HepG2 (cell line): Measurements from ENCODE around the gene ZMYND10. TPM values are rescaled to one million over a fixed set of nuclear protein-coding genes. Genes with fewer than 3 reads are reported as not detected.
A peak's percentile ranks its signal among the peaks of the same experiment; 100 is the strongest.

Source experiments
- JUN ChIP-seq: sonication (generic); formaldehyde crosslinking; IDR thresholded peaks from 2 replicates; pipeline ENCODE4 v1.4.0; 2020; ENCODE audit warnings: mild to moderate bottlenecking, missing genetic modification reagents
- KMT2A ChIP-seq: sonication (generic); formaldehyde crosslinking; IDR thresholded peaks from 2 replicates; pipeline ENCODE4 v1.4.0; 2020; ENCODE audit warnings: missing genetic modification reagents
- MBD4 ChIP-seq: IDR thresholded peaks from 2 replicates; pipeline ENCODE4 v1.6.1; 2012; ENCODE audit warnings: low read length, inconsistent platforms, borderline replicate concordance
- NAIF1 ChIP-seq: sonication (generic); formaldehyde crosslinking; IDR thresholded peaks from 2 replicates; pipeline ENCODE4 v1.5.0; 2020; ENCODE audit warnings: mild to moderate bottlenecking, missing genetic modification reagents, borderline replicate concordance
- TAF1 ChIP-seq: sonication (generic); formaldehyde crosslinking; IDR thresholded peaks from 2 replicates; pipeline ENCODE4 v1.4.0; 2020; ENCODE audit warnings: missing genetic modification reagents
- XRCC5 ChIP-seq: fragments of 200-400 bp; formaldehyde crosslinking; optimal IDR thresholded peaks from 2 replicates; pipeline ENCODE3; 2017; ENCODE audit warnings: mild to moderate bottlenecking, low read length
- ZNF143 ChIP-seq: sonication (generic); formaldehyde crosslinking; IDR thresholded peaks from 2 replicates; pipeline ENCODE4 v1.4.0; 2020; ENCODE audit warnings: missing genetic modification reagents
- ZNF780A ChIP-seq: sonication (generic); formaldehyde crosslinking; IDR thresholded peaks from 2 replicates; pipeline ENCODE4 v1.8.0; 2022; ENCODE audit warnings: mild to moderate bottlenecking, missing genetic modification reagents, moderate library complexity
- ZNF850 ChIP-seq: sonication (generic); formaldehyde crosslinking; conservative IDR thresholded peaks from 2 replicates; pipeline ENCODE4 v1.9.0; 2021; ENCODE audit warnings: mild to moderate bottlenecking, missing genetic modification reagents
- polyA plus RNA-seq, 8 experiments: library from polyadenylated mRNA; depleted of rRNA in 3 of 8; stranded (reverse) in 7 of 8; unstranded in 1 of 8; fragments of >200 nt; fragmentation: Illumina TruSeq in 4 of 8; extraction: Trizol in 4 of 8; gene quantifications; 2 replicates each; pipeline versions ENCODE4 v1.2.1 to v1.2.3, GENCODE V29; 2011 to 2016; ENCODE audit warnings: low read depth in 4 of 8, missing spikeins in 1 of 8, mixed read lengths in 1 of 8; ENCODE audit not compliant: insufficient read depth in 1 of 8
- total RNA-seq, 5 experiments: library from RNA; depleted of rRNA; stranded (reverse); fragments of >200 nt; fragmentation: Illumina TruSeq; extraction: Trizol; gene quantifications; 2 replicates each; pipeline ENCODE4 v1.2.3, GENCODE V29; 2016; ENCODE audit warnings: low read depth in 1 of 5
- TF ChIP-seq, protein P1 (sequence below): sonication (generic); formaldehyde crosslinking; IDR thresholded peaks from one replicate; pipeline ENCODE4 v1.5.1; 2020; ENCODE audit warnings: mild to moderate bottlenecking, missing genetic modification reagents; ENCODE audit errors: not compliant biosample characterization
- TF ChIP-seq, protein P2 (sequence below): sonication (generic); formaldehyde crosslinking; IDR thresholded peaks from 2 replicates; pipeline ENCODE4 v1.8.0; 2022; ENCODE audit warnings: low read depth, missing genetic modification reagents
- TF ChIP-seq, protein P3 (sequence below): sonication (generic); formaldehyde crosslinking; IDR thresholded peaks from 2 replicates; pipeline ENCODE4 v1.4.0; 2020; ENCODE audit warnings: mild to moderate bottlenecking, missing genetic modification reagents, borderline replicate concordance

Gene ZMYND10
- total and polyA plus RNA-seq, 2 of the 13 experiments (the other 11 are each of a cell fraction or from before 2014, with no cell fraction given), result 0.60 to 0.74 TPM

DNA sequence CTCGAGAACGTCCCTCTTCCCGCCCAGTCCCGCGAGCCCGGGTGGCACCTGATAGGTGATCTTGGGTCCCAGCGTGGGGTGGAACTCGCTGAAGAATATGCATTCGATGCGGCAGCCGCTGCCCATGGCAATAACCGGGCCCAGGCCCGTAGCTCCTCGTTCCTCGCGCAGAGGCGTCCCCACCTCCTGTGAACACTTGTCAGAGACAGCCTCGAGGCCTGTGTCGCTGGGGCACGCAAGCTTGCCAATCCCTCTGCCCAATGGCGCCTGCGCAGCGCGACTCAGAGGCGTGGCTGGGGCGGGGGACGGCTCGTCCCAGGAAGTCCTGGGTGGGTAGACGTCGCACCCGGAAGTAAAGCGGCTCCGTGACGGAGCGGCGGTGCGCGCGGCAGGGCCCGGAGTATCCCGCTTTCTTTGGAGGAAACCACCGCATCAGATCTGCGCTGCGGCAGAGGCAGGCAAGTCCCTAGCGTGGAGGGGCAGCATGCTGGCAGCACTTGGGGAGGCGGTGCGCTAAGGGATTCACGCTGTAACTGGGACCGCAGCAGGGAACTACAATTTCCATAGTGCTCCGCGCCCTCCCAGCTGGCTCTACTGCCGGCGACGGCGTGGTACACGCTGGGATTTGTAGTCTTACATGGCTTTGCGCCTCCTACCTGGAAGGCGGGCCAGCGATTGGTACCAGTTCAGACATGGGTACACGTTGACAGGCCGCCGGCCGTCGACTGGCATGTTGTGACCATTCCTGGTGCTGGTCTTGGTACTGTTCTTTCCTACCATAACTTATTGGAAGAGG lies 5.2 kb upstream of the ZMYND10 start, which contains the start of the genes CYB561D2 and NPRL2 (continued):
- TF ChIP-seq, protein P1, sequence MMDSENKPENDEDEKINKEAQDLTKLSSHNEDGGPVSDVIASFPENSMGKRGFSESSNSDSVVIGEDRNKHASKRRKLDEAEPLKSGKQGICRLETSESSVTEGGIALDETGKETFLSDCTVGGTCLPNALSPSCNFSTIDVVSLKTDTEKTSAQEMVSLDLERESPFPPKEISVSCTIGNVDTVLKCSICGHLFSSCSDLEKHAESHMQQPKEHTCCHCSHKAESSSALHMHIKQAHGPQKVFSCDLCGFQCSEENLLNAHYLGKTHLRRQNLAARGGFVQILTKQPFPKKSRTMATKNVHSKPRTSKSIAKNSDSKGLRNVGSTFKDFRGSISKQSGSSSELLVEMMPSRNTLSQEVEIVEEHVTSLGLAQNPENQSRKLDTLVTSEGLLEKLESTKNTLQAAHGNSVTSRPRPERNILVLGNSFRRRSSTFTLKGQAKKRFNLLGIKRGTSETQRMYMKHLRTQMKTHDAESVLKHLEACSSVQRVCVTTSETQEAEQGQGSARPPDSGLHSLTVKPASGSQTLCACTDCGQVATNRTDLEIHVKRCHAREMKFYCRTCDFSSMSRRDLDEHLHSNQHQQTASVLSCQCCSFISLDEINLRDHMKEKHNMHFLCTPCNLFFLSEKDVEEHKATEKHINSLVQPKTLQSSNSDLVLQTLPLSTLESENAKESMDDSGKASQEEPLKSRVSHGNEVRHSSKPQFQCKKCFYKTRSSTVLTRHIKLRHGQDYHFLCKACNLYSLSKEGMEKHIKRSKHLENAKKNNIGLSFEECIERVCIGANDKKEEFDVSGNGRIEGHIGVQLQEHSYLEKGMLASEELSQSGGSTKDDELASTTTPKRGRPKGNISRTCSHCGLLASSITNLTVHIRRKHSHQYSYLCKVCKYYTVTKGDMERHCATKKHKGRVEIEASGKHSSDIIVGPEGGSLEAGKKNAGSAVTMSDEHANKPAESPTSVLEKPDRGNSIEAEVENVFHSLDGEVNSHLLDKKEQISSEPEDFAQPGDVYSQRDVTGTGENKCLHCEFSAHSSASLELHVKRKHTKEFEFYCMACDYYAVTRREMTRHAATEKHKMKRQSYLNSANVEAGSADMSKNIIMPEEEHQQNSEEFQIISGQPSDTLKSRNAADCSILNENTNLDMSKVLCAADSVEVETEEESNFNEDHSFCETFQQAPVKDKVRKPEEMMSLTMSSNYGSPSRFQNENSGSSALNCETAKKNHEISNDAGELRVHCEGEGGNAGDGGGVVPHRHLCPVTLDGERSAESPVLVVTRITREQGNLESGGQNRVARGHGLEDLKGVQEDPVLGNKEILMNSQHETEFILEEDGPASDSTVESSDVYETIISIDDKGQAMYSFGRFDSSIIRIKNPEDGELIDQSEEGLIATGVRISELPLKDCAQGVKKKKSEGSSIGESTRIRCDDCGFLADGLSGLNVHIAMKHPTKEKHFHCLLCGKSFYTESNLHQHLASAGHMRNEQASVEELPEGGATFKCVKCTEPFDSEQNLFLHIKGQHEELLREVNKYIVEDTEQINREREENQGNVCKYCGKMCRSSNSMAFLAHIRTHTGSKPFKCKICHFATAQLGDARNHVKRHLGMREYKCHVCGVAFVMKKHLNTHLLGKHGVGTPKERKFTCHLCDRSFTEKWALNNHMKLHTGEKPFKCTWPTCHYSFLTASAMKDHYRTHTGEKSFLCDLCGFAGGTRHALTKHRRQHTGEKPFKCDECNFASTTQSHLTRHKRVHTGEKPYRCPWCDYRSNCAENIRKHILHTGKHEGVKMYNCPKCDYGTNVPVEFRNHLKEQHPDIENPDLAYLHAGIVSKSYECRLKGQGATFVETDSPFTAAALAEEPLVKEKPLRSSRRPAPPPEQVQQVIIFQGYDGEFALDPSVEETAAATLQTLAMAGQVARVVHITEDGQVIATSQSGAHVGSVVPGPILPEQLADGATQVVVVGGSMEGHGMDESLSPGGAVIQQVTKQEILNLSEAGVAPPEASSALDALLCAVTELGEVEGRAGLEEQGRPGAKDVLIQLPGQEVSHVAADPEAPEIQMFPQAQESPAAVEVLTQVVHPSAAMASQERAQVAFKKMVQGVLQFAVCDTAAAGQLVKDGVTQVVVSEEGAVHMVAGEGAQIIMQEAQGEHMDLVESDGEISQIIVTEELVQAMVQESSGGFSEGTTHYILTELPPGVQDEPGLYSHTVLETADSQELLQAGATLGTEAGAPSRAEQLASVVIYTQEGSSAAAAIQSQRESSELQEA (CRISPR knock-in tag), result peak; percentile 89
- TF ChIP-seq MBD4, result no peak
- TF ChIP-seq TAF1 (CRISPR knock-in tag), result peak; percentile 84
- TF ChIP-seq, protein P2, sequence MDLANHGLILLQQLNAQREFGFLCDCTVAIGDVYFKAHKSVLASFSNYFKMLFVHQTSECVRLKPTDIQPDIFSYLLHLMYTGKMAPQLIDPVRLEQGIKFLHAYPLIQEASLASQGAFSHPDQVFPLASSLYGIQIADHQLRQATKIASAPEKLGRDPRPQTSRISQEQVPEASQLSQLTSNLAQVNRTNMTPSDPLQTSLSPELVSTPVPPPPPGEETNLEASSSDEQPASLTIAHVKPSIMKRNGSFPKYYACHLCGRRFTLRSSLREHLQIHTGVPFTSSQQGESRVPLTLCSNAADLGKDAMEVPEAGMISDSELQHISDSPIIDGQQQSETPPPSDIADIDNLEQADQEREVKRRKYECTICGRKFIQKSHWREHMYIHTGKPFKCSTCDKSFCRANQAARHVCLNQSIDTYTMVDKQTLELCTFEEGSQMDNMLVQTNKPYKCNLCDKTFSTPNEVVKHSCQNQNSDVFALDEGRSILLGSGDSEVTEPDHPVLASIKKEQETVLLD (CRISPR knock-in tag), result peak; percentile 75; the same call in 1 of the 2 replicates
- TF ChIP-seq, protein P3, sequence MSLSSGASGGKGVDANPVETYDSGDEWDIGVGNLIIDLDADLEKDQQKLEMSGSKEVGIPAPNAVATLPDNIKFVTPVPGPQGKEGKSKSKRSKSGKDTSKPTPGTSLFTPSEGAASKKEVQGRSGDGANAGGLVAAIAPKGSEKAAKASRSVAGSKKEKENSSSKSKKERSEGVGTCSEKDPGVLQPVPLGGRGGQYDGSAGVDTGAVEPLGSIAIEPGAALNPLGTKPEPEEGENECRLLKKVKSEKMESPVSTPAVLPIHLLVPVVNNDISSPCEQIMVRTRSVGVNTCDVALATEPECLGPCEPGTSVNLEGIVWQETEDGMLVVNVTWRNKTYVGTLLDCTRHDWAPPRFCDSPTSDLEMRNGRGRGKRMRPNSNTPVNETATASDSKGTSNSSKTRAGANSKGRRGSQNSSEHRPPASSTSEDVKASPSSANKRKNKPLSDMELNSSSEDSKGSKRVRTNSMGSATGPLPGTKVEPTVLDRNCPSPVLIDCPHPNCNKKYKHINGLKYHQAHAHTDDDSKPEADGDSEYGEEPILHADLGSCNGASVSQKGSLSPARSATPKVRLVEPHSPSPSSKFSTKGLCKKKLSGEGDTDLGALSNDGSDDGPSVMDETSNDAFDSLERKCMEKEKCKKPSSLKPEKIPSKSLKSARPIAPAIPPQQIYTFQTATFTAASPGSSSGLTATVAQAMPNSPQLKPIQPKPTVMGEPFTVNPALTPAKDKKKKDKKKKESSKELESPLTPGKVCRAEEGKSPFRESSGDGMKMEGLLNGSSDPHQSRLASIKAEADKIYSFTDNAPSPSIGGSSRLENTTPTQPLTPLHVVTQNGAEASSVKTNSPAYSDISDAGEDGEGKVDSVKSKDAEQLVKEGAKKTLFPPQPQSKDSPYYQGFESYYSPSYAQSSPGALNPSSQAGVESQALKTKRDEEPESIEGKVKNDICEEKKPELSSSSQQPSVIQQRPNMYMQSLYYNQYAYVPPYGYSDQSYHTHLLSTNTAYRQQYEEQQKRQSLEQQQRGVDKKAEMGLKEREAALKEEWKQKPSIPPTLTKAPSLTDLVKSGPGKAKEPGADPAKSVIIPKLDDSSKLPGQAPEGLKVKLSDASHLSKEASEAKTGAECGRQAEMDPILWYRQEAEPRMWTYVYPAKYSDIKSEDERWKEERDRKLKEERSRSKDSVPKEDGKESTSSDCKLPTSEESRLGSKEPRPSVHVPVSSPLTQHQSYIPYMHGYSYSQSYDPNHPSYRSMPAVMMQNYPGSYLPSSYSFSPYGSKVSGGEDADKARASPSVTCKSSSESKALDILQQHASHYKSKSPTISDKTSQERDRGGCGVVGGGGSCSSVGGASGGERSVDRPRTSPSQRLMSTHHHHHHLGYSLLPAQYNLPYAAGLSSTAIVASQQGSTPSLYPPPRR (CRISPR knock-in tag), result peak; percentile 64; the same call in 1 of the 2 replicates
- TF ChIP-seq KMT2A (CRISPR knock-in tag), result peak; percentile 55; the same call in 1 of the 2 replicates
- TF ChIP-seq ZNF143 (CRISPR knock-in tag), result peak; percentile 100
- TF ChIP-seq ZNF850 (CRISPR knock-in tag), result peak; percentile 70; the same call in 1 of the 2 replicates
- TF ChIP-seq XRCC5, result peak; percentile 85
- peak; percentile 53; the same call in 1 of the 2 replicates for TF ChIP-seq NAIF1 (CRISPR knock-in tag)
- TF ChIP-seq ZNF780A, result no peak
- TF ChIP-seq JUN (CRISPR knock-in tag), result peak; percentile 13; the same call in 1 of the 2 replicates
